ENCODE measurements around the gene PACRG.

DNA sequence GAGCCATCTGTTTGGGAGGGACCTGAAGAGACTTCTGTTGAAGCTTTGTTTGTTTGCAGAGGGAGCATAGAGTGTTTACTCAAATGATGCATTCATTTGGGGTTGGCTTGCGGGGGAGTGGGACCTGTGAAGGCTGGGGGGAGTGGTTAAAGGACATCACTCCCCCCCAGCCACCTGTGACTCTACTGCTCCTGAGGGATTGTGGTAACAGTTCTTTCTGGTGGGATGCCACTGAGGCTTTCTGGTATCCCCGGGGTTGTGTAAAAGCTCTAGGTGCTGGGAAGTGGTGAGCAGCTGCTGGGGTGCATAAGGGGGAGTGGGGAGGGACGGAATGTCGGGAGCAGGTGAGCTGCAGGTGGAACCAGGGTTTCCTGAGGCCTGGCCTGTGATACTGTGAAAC is 447.5 kb downstream of the PACRG start:
- TF ChIP-seq, protein P1, sequence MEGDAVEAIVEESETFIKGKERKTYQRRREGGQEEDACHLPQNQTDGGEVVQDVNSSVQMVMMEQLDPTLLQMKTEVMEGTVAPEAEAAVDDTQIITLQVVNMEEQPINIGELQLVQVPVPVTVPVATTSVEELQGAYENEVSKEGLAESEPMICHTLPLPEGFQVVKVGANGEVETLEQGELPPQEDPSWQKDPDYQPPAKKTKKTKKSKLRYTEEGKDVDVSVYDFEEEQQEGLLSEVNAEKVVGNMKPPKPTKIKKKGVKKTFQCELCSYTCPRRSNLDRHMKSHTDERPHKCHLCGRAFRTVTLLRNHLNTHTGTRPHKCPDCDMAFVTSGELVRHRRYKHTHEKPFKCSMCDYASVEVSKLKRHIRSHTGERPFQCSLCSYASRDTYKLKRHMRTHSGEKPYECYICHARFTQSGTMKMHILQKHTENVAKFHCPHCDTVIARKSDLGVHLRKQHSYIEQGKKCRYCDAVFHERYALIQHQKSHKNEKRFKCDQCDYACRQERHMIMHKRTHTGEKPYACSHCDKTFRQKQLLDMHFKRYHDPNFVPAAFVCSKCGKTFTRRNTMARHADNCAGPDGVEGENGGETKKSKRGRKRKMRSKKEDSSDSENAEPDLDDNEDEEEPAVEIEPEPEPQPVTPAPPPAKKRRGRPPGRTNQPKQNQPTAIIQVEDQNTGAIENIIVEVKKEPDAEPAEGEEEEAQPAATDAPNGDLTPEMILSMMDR (IDR thresholded peaks at IDR 0.05): no peak
- no peak for TF ChIP-seq POLR2AphosphoS5 (IDR thresholded peaks at IDR 0.05)
- TF ChIP-seq POLR2A (IDR thresholded peaks at IDR 0.05): no peak

Measured in prostate gland (tissue), 2 donors.